NCI-H1436 treated with DMSO at 0.1 percent for 48 hours (cell line): ENCODE measurements around the gene EDC3.
A peak's percentile ranks its signal among the peaks of the same experiment; 100 is the strongest.

ENCODE experiments used
- DNase-seq: peaks from one replicate; lab custom pipeline; 2025; lab: John Stamatoyannopoulos, UW

Gene EDC3

GRCh38 chr15:74624020-74624602 is 71.7 kb downstream of the EDC3 start:
- DNase-seq: no peak

DNA sequence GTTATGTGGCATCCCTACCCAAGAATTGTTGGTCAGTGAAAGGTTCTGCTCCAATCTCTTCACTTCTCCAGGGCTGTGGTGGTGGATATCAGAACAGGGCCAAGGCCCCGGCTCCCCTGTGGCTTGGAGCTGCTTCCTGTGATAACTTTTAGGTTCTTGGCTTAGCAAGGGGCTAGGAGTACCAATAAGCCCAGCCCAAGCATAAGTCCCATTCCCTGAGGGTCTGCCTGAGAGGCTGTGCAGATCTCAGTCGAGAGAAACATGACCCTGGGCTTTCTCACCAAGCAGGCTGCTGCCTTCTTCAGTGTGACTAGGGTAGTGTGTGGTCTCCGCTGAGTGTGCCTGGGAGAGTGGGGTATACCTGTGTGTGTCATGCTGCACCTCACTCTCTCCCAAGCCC is 73.1 kb downstream of the EDC3 start:
- DNase-seq: no peak

GRCh38 chr15:74621936-74622335 is 73.9 kb downstream of the EDC3 start:
- DNase-seq: no peak

DNA sequence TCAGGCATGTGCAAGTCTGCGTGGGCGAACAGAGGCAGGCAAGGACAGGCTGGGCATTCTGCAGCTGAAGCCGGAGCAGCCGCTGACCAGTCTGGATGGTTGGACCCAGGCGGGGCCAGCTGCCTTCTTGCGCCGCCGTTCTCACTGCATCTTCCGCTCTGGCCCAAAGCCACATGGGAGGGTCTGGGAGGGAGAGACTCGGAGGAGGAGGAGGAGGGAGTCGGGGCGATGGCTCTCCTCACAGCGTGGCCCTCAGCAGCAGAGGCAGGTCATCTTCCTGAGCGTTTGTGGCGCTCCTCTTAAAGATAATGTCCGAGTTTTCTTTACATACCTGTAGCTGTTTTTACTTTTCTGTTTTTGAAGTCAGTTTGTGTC is 74.3 kb downstream of the EDC3 start:
- DNase-seq: no peak

DNA sequence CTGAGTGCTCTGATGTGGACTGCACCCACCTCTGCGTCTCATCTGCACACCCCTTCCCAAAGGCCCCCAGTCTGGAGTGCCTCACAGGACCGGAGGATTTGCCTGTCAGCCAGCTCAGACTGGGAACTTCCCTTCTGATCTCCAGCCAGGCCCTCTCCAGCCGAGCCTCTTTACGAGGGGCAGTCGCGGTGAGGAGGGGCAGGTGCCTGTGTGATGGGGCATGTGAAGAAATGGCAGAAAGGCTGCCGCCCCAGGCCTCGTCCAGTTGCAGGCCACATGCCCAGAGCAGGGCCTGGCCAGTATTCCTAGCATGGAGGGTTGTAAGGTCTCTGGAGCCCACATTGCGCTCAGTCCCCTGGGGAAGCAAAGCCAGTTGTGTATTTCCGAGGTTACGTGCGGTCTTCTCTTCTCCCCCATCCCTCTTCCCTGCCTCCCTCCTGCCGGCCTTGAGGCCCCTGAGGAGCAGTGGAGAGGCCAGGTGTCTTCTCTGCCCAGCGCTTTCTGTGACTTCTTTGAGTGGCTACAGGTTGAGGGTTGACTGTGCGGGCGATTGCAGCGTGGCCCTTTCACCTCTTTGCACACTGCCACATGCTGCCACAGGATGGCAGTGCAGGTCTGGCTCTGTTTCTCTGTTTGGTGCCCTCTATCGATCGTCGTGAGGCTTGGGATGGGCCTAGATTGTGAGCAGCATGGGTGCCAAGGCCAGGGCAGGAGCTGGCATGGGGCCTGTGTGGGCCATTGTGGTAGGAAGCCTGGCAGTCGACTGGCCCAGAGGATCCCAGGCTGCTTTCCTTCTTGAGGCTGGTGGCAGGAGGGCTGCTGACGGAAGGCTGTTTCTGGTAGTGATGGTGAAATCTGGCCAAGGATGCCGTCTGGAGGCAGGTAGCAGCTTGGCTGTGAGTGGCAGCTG is 74.9 kb downstream of the EDC3 start:
- DNase-seq: no peak

- DNase-seq: no peak
These were observed 75.7 kb downstream of the EDC3 start for GRCh38 chr15:74619916-74620635.

- DNase-seq: no peak
These were observed 76.8 kb downstream of the EDC3 start for GRCh38 chr15:74618841-74619596.

DNA sequence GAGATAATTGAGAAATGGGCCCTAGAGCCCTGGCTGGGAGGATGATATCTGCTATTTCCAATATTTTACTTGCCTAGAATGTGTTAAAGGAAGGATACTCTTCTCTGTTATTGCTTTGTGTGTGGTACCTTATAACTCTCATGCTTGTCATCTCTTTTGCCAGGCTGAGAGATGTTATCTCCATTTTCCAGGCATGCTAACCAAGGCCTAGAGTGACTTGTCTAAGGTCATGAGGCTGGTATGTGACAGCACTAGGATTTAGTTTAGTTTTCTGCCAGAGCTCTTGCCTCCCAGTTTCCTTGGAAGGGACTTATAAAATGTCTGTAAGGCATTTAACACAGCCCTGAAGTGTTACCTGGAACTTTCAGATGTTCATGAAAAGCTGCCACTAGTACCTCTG is 78.8 kb downstream of the EDC3 start:
- DNase-seq: no peak

DNA sequence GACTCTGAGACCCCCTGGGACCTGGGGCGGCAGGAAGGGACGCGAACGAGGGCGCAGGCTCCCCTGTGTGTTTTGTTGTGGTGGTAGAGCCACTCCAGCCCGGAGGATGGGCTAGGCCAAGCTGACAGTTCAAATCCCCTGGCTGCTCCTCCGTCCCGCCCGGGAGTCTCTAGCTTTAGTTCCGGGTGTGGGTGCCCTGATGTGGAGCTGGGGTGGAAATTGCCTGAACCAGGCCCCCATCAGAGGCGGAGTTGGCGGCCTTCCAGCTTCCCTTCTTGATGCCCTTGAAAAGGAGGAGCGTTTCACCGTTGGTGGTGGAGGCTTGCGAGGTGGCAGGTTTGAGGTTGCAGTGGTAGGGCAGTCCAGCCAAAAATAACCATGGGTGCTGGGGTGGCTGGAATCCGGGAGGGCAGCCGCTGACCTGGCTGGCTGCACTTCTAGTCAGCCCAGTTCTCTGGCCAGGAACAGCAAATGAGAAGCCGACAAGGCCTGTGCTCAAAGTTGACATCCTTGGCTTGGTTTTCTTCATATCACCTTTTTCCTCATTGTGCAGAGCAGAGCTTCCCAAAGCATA is 79.4 kb downstream of the EDC3 start:
- DNase-seq: no peak

- peak; percentile 68 for DNase-seq
These were observed 80.1 kb downstream of the EDC3 start, which contains the start of gene CLK3 for GRCh38 chr15:74615508-74616365. TSS of gene CLK3 (plus strand) at chr15:74615836. CDS start at chr15:74619197, 3,361 bp downstream.

GRCh38 chr15:74614744-74615507 is 80.9 kb downstream of the EDC3 start:
- no peak for DNase-seq

DNA sequence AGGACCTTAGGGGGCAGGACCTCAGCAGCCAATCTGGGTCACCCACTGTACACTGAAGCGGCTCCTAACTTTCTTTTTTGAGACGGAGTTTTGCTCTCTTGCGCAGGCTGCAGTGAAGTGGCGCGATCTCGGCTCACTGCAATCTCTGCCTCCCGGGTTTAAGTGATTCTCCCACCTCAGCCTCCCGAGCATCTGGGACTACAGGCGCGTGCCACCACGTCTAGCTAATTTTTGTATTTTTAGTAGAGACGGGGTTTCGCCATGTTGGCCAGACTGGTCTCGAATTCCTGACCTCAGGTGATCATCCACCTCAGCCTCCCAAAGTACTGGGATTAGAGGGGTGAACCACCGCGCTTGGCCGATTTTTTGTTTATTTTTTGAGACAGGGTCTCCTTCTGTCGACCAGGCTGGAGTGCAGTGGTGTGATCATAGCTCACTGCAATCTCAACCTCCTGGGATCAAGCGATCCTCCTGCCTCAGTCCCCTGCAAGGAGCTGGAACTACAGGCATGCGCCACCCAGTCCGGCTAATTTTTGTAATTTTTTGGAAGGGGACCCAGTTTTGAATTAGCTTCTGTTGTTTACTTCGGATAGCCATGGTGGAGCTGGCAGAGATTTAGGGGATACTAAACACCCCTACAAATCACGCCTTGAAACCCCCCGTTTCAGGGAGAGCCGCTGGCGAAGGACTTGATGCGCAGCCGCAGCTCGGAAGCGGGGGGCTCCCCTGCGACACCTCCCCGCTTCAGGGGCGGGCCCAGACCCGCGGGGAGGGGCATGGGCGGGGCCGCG is 81.7 kb downstream of the EDC3 start:
- DNase-seq: no peak

DNA sequence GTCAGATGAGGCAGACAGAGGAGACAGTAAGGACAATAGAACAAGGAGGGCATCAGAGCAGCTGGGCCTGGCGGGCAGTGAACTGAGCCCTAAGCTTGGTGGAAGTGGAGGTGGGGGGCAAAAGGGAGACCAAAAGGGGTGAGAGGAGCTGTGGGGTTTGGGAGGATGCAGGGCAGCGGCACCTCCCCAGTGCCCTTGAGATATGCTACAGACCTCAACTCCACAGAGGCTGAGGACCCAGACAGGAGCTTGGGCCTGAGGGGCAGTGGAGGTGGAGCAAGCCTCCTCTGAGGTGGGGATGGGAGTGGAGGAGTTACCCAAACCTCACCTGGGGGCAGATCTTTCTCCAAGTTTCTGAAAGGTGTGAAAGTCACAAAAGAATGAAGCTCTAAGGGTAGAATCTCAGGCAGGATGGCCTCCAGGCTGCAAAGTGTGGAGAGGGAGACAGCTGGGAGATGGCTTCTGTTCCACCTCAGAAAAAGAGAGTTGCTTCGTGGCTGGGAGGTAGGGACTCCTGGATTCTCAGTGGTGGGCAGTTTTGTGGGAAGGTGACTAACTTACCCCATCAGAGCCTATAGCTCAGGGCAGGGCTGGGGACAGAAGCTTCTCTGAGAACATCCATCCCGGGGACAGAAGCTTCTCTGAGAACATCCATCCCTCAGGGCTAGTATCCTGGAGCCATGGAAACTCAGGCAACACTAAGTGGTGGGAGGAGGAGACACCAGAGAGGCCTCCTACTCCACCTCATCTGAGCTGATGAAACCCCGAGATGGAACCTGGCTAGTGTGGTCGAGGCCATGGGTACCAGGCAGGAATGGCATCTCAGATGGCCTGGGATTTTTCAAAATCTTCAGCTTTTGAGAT is 82.5 kb downstream of the EDC3 start:
- DNase-seq: no peak

DNA sequence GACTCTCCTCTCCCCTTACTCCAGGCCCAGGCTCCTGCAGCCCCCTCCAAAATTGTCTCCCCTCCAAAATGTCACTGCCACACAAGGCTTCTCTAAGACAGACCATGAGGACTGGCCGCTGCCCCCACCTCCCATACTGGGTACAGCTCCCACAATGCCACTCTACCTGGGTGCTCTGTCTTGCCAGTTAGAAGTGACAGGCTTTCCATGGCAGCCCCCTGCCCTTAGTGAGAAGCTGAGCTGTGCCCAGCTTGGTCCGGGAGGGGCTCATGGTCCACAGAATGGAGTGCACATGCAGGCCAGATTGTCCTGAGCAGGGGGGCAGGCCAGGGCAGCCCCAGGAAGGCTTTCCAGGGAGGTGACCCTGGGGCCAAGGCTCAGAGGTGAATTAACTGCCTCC is 83.1 kb downstream of the EDC3 start:
- no peak for DNase-seq

- no peak for DNase-seq
These were observed 84.0 kb downstream of the EDC3 start for GRCh38 chr15:74611834-74612233.

GRCh38 chr15:74611341-74611740 is 84.5 kb downstream of the EDC3 start:
- DNase-seq: no peak

- no peak for DNase-seq
These were observed 85.4 kb downstream of the EDC3 start for GRCh38 chr15:74610302-74610951.

- no peak for DNase-seq
These were observed 85.9 kb downstream of the EDC3 start for GRCh38 chr15:74609938-74610301.
